ENCODE data around the gene LYSMD3.

LYSMD3 gene

DNA sequence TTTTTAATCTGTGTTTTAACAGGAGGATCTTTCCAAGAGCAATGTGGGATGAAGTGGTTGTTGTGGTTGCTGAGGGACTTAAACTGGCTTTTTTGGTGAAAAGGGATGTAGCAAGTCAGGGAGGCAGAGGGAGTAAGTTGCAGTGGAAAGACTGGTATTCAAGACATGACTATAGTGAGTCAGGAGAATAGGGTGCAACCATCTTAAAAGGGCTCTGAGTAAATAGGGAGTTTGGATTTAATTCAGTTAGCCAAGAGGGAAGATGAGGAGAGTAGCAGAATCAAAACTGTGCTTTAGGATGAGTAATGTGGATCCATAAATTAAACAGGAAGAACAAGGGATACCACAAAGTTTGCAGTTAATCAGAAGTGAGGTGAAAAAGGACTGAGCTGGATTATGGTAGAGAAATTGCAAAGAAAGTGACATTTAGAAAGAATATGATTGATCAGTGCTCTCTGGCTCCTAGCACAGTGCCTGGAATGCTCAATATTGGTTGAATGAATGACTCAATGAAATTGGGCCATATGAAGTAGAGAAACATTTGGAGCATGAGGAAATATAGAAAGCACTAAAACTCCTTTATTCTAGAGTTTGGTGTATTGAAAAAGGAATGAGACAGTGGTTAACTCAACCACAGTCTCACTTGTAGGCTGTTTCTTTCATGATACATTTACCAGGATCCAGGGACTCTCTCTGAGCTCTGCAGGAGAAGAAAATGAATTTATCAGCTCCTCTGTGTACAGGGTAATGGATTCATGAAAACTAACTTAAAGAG lies 49.6 kb downstream of the LYSMD3 start:
- no peak for DNase-seq

DNA sequence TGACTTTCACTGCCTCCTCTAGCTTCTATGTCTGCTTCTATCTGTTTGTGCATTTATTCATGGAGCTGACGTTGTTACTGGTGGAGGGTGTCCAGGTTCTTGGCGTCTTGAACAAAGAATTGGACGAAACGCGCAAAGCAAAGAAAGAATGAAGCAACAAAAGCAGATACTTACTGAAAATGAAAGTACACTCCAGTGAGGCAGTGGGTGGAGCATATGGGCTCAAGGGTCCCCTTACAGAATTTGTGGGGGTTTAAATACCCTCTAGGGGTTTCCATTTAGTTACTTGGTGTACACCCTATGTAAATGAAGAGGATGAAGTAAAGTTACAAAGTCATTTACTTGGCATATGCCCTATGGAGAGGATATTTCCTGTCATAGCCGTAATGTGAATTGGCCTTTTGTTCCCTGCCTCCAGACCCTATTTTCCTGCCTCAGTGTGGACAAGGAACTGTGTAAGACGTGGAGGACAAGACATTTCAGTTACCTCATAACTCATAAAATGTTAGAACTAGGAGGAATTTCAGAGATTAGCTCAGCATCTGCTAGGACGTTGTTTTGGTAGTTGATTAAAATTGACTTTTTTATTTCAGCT lies 51.7 kb downstream of the LYSMD3 start:
- no peak for DNase-seq

- DNase-seq: no peak
Measured at GRCh38 chr5:90477073-90477472, 52.3 kb downstream of the LYSMD3 start.

DNA sequence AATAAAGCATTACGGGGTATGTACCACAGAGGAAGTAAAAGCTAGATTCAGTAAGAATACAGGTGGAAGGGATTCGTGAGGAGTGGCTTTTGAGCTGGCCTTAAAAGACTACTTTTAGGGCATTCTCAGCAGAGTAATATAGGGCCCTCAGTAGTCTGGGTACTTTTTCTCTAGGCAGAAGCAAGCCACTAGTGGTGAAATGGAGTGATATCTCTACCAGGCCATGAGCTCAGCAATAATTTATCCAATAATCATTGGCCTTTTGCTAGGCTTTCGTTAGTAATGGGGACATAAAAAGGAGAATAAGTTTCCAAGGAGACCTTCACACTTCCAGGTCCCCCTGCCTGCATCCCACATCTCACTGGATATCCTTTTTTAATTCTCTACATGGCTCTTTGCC lies 53.0 kb downstream of the LYSMD3 start:
- no peak for DNase-seq

- DNase-seq: no peak
Measured at GRCh38 chr5:90475436-90475980, 53.9 kb downstream of the LYSMD3 start.

DNA sequence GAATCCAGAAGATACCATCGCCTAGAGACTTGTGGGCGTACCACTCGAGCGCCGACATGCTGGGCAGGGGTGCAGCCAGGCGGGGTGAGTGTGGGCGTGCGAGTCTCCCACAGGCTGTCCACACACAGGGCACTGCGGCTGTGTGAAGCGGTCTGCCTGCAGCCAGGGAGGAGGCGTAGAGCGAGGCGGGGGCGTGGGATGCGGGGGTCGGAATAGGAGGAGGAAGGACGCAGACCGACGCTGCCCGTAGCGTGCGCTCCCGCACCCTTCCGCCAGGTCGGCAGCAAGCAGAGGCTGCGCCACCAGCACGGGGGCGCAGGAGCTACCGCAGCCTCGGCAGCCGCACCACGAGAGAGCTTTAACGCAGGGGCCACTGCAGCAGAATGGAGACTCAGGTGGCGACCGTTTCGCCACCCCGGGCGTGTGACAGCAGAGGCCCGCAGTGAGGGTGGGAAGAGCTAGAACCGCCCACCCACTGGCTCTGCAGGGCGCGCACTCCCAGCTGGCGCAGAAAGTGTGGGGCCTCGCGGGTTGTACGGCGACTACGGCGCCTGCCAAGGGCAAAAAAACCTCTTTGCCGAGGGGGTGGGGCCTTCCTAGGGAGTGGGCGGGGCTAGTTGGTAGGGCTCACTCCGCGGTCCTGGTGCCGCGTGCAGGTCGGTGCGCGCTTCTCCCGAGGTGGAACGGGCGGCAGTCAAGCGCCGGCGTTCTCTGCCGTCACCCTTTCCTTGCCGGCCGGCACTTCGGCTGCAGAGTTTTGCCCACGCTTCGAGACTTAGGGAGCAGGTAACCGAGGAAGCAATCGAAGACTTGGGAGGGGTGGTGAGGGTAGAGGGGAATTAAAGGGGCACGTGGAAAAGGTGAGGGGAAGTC lies 54.9 kb downstream of the LYSMD3 start, which contains the start of the genes MBLAC2 and POLR3G:
TSS of gene MBLAC2 (minus strand) at position 537 of the 873 bp plus-strand sequence. CDS start at position 58, 479 bp downstream.
TSS of gene POLR3G (plus strand) at position 630 of the 873 bp plus-strand sequence. CDS start 10,704 bp downstream, outside the sequence.
- DNase-seq: peak; percentile 92

- peak; percentile 17 for DNase-seq
Measured at GRCh38 chr5:90473396-90474234, 55.8 kb downstream of the LYSMD3 start.

DNA sequence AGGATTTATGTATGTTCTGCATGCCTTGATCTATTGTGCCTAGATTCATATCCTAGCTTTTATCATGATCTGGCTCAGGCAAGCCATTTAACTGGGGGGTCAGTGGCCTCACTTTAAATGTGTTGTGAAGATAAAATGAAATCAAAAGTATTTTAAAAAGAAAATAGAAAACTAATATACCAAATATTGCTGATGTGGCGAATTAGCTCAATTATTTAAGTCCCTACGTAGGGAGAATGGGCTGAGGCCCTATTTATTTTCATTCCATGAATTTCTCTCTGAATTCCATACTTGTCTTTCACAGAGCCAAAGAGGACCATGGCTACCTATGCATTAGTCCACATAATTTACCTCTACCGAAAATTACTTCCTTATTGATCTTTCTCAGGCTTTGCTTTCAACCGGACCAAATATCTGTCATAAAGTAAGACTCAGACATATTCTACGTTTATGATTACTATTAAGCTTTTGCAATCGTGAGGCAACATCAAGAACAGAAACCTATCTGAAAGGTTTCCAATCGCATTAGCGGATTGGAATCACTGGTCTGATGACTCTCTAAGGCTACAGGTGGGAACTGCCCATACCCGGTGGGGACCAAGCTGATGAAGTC lies 56.5 kb downstream of the LYSMD3 start:
- no peak for DNase-seq
